PFSK-1 (cell line): Measurements from ENCODE around the gene HS6ST1.

Experiments used
- POLR2AphosphoS5 ChIP-seq: IDR thresholded peaks from 2 replicates; pipeline ENCODE4 v1.6.1; 2012; ENCODE audit warnings: low read depth, mild to moderate bottlenecking, control low read depth, low read length, moderate library complexity
- TAF1 ChIP-seq: IDR thresholded peaks from 2 replicates; pipeline ENCODE4 v1.6.1; 2012; ENCODE audit warnings: low read length, control low read depth, borderline replicate concordance; ENCODE audit not compliant: insufficient read depth
- TF ChIP-seq, protein P1 (sequence below), 2 experiments: IDR thresholded peaks; 2 replicates each; pipeline versions ENCODE4 v1.6.1 to v1.8.0; 2011 to 2012; ENCODE audit warnings: low read depth in 2 of 2, low read length in 2 of 2, control low read depth in 1 of 2, inconsistent platforms in 1 of 2, mild to moderate bottlenecking in 1 of 2, moderate library complexity in 1 of 2; ENCODE audit not compliant: insufficient read depth in 1 of 2

DNA sequence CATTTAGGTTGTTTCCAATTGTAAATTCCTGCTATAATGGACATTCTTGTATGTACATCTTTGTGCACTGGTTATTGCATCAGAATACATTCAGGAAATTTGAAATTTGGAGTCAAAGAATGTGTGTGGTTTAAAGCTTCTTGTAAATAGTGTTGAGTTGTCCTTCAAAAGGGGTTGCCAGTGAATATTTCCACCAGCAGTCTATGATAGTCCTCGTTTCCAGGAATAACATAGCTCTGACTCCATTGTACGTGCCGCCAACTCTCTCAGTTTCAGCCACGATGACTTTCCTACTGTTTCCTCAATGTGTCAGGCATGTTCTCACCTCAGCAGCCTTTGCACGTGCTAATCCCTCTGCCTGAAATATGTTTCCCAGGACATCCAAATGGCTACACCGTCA, 10.9 kb upstream of the HS6ST1 start:
- no peak for TF ChIP-seq POLR2AphosphoS5
- no peak for TF ChIP-seq TAF1
- TF ChIP-seq, protein P1, sequence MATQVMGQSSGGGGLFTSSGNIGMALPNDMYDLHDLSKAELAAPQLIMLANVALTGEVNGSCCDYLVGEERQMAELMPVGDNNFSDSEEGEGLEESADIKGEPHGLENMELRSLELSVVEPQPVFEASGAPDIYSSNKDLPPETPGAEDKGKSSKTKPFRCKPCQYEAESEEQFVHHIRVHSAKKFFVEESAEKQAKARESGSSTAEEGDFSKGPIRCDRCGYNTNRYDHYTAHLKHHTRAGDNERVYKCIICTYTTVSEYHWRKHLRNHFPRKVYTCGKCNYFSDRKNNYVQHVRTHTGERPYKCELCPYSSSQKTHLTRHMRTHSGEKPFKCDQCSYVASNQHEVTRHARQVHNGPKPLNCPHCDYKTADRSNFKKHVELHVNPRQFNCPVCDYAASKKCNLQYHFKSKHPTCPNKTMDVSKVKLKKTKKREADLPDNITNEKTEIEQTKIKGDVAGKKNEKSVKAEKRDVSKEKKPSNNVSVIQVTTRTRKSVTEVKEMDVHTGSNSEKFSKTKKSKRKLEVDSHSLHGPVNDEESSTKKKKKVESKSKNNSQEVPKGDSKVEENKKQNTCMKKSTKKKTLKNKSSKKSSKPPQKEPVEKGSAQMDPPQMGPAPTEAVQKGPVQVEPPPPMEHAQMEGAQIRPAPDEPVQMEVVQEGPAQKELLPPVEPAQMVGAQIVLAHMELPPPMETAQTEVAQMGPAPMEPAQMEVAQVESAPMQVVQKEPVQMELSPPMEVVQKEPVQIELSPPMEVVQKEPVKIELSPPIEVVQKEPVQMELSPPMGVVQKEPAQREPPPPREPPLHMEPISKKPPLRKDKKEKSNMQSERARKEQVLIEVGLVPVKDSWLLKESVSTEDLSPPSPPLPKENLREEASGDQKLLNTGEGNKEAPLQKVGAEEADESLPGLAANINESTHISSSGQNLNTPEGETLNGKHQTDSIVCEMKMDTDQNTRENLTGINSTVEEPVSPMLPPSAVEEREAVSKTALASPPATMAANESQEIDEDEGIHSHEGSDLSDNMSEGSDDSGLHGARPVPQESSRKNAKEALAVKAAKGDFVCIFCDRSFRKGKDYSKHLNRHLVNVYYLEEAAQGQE (IDR thresholded peaks at IDR 0.05; ENCODE audit: insufficient read depth in 1 of 2, low read depth in 2 of 2, low read length in 2 of 2), result no peak
